Measurements from ENCODE around the gene DCUN1D2.

Gene DCUN1D2

DNA sequence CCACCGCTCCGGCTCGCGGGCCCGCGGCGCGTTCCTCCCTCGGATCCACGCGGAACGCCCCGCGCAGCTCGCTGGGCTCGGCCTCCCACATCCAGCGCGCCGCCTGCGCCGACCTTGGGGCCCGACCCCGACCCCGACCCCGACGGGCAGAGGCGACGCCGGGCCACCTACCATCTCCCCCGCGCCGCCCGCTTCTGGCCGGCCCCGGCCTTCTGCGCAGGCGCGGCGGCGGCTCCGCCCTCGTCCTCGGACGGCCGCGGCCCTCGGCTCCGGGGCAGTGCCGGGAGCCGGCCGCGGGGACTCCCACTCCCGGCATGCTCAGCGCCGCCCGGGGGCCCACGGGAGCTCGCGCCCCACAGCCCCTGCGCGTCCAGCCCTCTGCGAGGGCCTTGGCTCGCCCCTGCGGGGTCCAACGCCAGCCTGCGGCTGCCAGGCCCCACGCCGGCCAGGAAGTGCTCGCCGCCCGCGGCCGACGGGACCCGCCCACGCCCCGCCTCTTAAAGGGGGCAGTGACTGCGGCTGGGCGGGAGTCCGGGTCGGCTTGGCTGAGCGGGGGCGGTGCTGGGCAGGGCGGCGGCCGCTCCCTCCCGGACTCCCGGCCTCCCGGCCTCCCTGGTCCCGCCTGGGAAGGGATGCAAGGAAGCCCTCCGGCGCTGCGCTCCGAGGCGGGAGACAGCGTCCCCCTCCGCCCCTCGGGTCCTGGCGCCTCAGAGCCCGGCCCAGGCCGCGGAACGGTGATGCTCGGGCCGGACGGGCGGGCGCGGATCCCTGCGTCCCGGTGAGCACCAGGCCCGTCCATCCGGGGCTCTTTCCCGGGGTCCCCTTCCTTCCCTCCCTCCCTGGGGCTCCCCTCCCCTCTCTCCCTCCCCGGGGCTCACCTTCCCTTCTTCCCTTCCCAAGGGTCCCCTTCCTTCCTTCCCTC lies at the start of gene DCUN1D2:
TSS of gene DCUN1D2 (minus strand) at position 216 of the 922 bp plus-strand sequence. CDS start at position 174, 42 bp downstream.
- Histone ChIP-seq H3K27me3 (ENCODE audit: low read depth) (no peaks in the 10 kb centered on the region), H3K4me1 (peaks cover 21% of the 10 kb centered on the region), H3K4me3 (peak within 1 kb of the TSS; percentile 64), H3K36me3 (replicated peaks) (peaks cover 23% of the 10 kb centered on the region), H3K9me3 (no peaks in the 10 kb centered on the region)
- DNase-seq (ENCODE audit: low spot score in 2 of 2): peak; percentile 90 to 95
- in situ Hi-C loops (cut with MboI; ENCODE audit: low sequenced_read_pairs): no loop called here

DNA sequence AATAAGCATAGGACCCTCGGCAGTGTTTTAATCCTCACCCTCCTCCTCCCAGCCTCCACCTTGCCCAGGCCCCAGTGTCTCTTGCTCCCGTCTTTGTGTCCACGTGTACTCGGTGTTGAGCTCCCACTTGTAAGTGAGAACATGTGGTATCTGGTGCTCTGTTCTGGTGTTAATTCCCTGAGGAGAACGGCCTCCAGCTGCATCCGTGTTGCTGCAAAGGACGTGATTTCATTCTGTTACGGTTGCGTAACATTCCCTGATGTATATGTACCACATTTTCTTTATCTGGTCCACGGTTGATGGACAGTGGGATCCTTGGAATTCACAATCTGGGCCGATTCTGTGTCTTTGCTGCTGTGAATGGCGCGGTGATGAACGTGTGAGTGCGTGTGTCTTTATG lies 49.3 kb upstream of the DCUN1D2 start:
- Histone ChIP-seq H3K4me3 (no peak overlapping the region), H3K36me3 (replicated peaks) (peaks cover 3% of the 10 kb centered on the region; the same call in 1 of the 2 replicates), H3K4me1 (no peaks in the 10 kb centered on the region), H3K9me3 (no peaks in the 10 kb centered on the region), H3K27me3 (ENCODE audit: low read depth) (no peaks in the 10 kb centered on the region)
- no peak for DNase-seq (ENCODE audit: low spot score in 2 of 2)
- in situ Hi-C loops (cut with MboI; ENCODE audit: low sequenced_read_pairs): no loop called here

DNA sequence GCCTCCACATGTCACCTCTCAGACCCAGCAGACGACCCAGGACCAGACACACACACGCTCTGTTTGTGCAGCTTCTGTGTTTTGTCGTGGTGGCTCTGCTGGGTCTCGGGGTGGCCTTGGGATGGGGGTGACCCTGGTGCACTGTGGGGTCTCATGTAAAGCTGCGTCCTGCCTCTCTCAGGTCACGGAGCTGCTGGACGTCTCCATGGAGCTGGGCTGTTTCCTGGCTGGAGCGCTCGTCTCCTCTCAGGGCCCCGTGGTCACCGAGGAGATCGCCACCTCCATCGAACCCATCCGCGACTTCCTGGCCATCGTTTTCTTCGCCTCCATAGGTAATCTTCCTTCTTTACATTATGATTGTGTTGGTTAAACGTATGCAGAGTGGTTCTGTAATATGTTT lies 48.7 kb upstream of the DCUN1D2 start:
- no peak for DNase-seq (ENCODE audit: low spot score in 2 of 2)
- Histone ChIP-seq H3K27me3 (ENCODE audit: low read depth) (no peaks in the 10 kb centered on the region), H3K4me3 (no peak overlapping the region), H3K4me1 (no peaks in the 10 kb centered on the region), H3K36me3 (replicated peaks) (peaks cover 3% of the 10 kb centered on the region; the same call in 1 of the 2 replicates), H3K9me3 (no peaks in the 10 kb centered on the region)
- in situ Hi-C loops (cut with MboI; ENCODE audit: low sequenced_read_pairs): no loop called here

DNA sequence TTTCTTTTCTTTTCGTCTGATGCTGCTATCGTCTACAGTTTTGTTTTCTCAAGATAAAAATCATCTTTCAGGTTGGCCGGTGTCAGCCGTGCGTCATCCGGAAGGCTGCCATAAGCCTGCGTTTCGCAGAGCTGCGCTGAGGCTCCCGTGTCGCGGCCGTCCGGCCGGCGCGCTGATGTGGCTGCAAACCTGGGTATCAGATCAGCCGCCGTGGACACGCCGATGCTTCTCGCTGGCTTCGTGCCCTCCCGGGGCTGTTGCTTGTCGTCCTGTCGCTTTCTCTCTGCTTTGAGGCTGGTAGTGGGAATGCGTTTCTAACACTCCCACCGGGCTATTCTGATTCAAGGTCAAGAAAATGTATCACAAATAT lies 48.2 kb upstream of the DCUN1D2 start:
- in situ Hi-C loops (cut with MboI; ENCODE audit: low sequenced_read_pairs): no loop called here
- H3K4me3 ChIP-seq: no peak overlapping the region
- H3K36me3 ChIP-seq (replicated peaks): peaks cover 3% of the 10 kb centered on the region; the same call in 1 of the 2 replicates
- H3K4me1 ChIP-seq: no peaks in the 10 kb centered on the region
- H3K9me3 ChIP-seq: no peaks in the 10 kb centered on the region
- no peaks in the 10 kb centered on the region for H3K27me3 ChIP-seq (ENCODE audit: low read depth)
- no peak for DNase-seq (ENCODE audit: low spot score in 2 of 2)

DNA sequence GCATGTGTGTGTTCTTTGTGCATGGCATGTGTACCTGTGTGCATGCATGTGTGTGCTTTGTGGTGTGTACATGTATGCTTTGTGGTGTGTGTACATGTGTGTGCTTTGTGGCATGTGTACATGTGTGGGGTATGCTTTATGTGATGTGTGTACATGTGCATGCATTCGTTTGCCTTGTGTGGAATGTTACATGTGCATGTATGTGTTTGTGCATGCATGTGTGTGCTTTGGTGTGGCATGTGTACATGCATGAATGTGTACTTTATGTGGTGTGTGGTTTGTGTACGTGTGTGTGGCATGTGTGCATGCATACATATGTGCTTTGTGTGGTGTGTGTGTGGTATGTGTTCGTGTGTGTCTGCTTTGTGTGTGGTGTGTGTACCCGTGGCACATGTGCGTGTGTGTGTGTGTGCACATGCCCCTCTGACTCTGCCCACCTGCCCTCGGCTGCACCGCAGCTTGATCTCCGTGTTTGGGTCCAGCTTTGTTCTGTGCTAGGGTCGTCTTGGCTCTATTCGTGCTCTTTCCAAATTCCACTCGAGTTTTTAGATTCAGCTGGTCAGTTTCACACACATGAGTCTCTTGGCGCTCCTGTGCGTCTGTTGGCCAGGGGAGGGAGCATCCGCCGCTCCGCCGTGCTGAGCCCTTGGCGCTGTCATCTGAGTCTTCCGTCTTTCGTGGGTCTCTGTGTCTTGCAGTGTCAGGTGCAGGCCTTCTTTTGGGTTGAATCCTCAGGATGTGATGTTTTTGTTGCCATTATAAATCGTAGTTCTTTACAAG lies 47.6 kb upstream of the DCUN1D2 start:
- Histone ChIP-seq H3K9me3 (no peaks in the 10 kb centered on the region), H3K4me3 (no peak overlapping the region), H3K4me1 (no peaks in the 10 kb centered on the region), H3K27me3 (ENCODE audit: low read depth) (no peaks in the 10 kb centered on the region), H3K36me3 (replicated peaks) (peaks cover 3% of the 10 kb centered on the region; the same call in 1 of the 2 replicates)
- in situ Hi-C loops (cut with MboI; ENCODE audit: low sequenced_read_pairs): no loop called here
- DNase-seq (ENCODE audit: low spot score in 2 of 2): no peak

DNA sequence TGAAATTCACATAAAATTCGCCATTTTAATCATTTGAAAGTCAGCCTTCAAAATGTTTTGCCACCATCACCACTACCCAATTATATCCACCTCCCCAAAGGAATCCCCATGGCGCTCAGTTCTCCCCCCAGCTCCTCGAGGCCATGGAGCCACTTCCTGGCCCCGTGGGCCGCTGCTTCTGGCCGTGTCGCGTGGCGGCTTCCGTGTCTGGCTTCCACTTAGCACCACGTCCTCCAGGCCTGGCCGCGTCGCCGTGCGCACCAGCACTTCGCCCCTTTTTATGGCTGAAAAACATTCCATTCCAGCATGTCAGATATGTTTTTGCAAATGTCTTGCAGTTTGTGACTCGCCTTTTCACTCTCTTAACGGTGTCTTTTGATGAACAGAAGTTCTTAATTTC lies 46.7 kb upstream of the DCUN1D2 start:
- DNase-seq (ENCODE audit: low spot score in 2 of 2): no peak
- in situ Hi-C loops (cut with MboI; ENCODE audit: low sequenced_read_pairs): no loop called here
- no peaks in the 10 kb centered on the region for H3K9me3 ChIP-seq
- no peak overlapping the region for H3K4me3 ChIP-seq
- H3K27me3 ChIP-seq (ENCODE audit: low read depth): no peaks in the 10 kb centered on the region
- H3K36me3 ChIP-seq (replicated peaks): peaks cover 3% of the 10 kb centered on the region
- H3K4me1 ChIP-seq: no peaks in the 10 kb centered on the region

DNA sequence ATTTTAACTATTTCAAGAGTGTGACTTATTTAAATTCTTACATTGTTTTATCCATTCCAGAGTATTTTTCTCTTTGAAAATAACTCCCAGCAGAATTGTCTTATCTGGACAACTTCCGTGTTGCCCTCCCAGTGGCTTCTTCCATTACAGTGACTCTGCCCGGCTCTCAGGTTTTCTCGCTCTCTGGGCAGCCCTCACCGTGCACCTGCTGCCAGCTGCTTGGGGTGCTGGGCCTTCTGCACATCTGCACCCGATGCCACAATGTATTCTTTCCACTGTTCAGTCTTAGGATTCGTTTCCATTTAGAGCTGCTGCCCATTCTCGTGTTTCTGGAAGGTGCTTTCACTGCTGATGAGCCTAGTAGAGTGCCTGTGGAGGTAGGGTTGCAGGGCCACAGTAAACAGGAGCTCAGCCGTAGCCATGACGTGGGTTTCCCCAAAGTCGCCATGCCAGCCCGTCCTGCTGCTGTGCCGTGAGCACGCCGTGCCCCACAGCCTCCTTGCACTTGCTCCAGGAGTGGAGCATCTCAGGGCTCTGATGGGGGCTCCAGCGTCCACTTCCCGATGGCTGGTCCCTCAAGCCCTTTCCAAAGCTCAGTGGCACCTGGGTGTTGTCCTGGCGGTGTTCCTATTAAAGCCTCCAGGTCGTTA lies 46.1 kb upstream of the DCUN1D2 start:
- Histone ChIP-seq H3K36me3 (replicated peaks) (peaks cover 3% of the 10 kb centered on the region), H3K9me3 (no peaks in the 10 kb centered on the region), H3K4me3 (no peak overlapping the region), H3K4me1 (no peaks in the 10 kb centered on the region), H3K27me3 (ENCODE audit: low read depth) (no peaks in the 10 kb centered on the region)
- no peak for DNase-seq (ENCODE audit: low spot score in 2 of 2)
- in situ Hi-C loops (cut with MboI; ENCODE audit: low sequenced_read_pairs): no loop called here

DNA sequence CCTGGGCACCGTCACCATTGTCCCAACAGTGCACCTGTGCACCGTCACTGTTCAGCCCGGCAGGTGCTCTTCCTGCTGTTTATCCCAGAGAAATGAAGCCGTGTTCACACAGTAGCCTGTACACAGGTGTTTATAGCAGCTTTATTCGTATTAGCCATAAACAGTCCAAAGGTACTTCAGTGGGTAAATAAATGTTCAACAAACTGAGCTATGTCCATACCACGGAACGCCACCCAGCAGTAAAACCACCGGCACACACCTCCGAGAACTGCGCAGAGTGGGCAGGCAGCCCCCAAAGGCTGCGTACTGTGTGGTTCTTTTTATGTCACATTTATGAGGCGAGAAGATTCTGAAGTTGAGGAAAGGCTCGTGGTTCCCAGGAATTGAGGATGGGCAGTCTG lies 44.9 kb upstream of the DCUN1D2 start:
- Histone ChIP-seq H3K4me1 (no peaks in the 10 kb centered on the region), H3K36me3 (replicated peaks) (peaks cover 3% of the 10 kb centered on the region), H3K9me3 (no peaks in the 10 kb centered on the region), H3K27me3 (ENCODE audit: low read depth) (no peaks in the 10 kb centered on the region), H3K4me3 (no peak overlapping the region)
- in situ Hi-C loops (cut with MboI; ENCODE audit: low sequenced_read_pairs): no loop called here
- no peak for DNase-seq (ENCODE audit: low spot score in 2 of 2)

DNA sequence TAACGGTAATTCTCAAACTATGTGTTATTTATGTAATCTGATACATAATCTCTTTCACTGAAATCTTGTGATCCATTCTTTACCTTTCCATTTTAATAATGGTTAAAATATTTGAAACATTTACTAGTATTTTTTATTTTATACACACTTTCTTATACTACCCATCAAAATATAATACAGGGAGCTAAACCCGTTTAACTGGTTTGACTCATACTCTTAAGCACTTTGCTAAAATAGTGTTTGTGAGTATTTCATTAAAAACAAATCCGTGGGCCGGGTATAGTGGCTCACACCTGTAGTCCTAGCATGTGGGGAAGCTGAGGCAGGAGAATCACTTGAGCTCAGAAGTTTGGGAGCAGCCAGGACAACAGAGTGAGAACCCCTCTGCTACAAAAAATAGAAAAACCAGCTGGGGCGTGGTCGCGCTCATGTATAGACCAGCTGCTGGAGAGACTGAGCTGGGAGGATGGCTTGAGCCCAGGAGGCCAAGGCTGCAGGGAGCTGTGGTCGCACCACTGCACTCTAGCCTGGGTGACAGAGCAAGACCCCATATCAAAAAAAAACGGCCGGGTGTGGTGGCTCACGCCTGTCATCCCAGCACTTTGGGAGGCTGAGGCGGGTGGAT lies 43.8 kb upstream of the DCUN1D2 start:
- peaks cover 3% of the 10 kb centered on the region for H3K36me3 ChIP-seq (replicated peaks)
- DNase-seq (ENCODE audit: low spot score in 2 of 2): no peak

DNA sequence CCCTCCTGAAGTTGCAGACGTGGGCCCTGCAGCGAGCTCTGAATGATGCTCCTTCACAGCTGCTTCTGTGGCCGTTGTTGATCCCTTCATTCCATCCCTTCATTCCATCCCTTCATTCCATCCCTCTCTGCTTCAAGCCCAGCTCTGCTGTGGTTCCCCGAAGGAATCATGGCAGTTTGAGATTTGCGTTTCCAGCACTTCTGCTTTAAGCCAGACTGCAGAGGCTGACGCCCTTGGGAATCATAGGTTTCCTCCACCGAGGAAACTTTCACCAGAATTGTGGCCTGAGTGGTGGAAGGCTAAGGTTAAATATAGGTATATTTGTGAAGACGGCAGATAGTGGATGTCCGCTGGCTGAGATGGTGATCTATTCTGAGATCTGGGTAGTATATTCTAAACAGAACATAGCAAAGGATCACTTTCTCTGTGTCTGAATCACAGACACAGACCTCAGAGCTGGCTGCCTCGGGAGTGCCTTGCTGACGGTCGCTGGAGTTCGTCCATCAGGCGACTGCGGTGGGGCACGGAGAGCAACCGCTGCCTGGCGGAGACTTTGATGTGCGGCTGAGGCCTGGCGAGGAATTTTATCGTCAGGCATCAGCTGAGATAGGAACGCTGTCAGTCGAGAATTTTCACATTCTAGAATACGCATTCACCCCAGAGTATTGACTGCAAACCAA lies 42.8 kb upstream of the DCUN1D2 start:
- Histone ChIP-seq H3K27me3 (ENCODE audit: low read depth) (no peaks in the 10 kb centered on the region), H3K4me3 (no peak overlapping the region), H3K36me3 (replicated peaks) (peaks cover 3% of the 10 kb centered on the region), H3K4me1 (no peaks in the 10 kb centered on the region), H3K9me3 (no peaks in the 10 kb centered on the region)
- in situ Hi-C loops (cut with MboI; ENCODE audit: low sequenced_read_pairs): no loop called here
- DNase-seq (ENCODE audit: low spot score in 2 of 2): no peak

More for the DNA sequence above, 43.8 kb upstream of the DCUN1D2 start:
- Histone ChIP-seq H3K27me3 (ENCODE audit: low read depth) (no peaks in the 10 kb centered on the region), H3K9me3 (no peaks in the 10 kb centered on the region), H3K4me1 (no peaks in the 10 kb centered on the region), H3K4me3 (no peak overlapping the region)
- in situ Hi-C loops (cut with MboI; ENCODE audit: low sequenced_read_pairs): no loop called here

DNA sequence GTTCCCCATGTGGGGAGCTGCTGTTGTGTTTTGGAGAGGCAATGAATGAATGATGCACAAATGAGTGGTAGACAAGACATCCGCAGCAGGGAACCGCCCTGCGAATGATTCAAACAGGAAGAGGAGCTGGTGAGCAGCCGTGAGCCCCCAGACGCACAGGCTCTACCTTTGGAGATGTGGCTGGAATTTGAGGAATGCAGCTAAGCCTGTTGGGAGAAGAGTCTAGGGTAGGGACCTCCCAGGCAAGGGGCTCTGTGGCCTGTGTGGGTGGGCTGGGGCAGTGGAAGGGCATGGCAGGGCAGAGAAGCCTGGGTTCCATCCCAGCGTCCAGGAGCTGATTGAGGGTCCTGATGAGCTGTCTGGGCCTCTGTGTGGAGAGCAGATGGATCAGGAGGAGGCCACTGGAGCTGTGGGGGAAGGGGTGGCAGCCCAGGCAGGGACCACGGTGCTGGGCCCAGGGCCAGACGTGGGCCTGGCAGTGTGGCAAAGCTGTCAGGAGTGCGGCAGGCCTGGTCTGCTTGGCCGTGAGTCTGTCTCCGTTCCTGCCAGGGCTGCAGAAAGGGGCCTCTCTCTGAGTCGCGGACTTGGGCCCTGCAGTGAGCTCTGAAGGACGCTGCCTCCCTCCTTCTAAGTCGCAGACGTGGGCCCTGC lies 41.8 kb upstream of the DCUN1D2 start:
- DNase-seq (ENCODE audit: low spot score in 2 of 2): no peak
- no peaks in the 10 kb centered on the region for H3K4me1 ChIP-seq
- H3K4me3 ChIP-seq: no peak overlapping the region
- H3K27me3 ChIP-seq (ENCODE audit: low read depth): no peaks in the 10 kb centered on the region
- in situ Hi-C loops (cut with MboI; ENCODE audit: low sequenced_read_pairs): no loop called here
- H3K9me3 ChIP-seq: no peaks in the 10 kb centered on the region
- peaks cover 3% of the 10 kb centered on the region for H3K36me3 ChIP-seq (replicated peaks)

DNA sequence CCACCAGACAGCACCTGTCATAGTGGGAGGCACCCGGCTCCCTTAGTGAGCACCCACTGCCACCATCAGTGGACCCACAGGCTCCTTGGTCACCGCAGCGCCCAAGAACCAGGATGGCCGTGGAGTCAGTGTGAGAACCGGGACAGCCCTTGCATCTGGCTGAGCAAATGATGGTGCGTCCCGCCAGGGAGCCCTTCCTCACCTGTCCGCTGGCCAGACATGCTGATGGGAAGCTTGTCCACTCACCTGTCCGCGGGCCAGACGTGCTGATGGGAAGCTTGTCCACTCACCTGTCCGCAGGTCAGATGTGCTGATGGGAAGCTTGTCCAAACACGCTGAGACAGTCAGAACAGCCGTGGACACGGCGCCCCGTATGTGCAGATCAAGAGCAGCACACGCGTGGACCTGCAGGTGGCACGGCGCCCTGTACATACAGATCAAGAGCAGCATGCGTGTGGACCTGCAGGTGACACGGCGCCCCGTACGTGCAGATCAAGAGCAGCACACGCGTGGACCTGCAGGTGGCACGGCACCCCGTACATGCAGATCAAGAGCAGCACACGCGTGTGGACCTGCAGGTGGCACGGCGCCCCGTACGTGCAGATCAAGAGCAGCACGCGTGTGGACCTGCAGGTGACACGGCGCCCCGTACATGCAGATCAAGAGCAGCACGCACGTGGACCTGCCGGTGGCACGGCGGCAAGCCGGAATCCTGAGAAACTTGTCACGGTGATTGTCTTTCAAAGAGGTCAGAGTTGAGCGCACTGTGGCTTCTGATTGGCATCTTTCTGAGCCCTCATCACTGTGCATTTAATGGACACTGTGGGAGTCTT lies 40.7 kb upstream of the DCUN1D2 start:
- no peak for DNase-seq (ENCODE audit: low spot score in 2 of 2)
- Histone ChIP-seq H3K4me3 (no peak overlapping the region), H3K9me3 (no peaks in the 10 kb centered on the region), H3K36me3 (replicated peaks) (peaks cover 3% of the 10 kb centered on the region), H3K27me3 (ENCODE audit: low read depth) (no peaks in the 10 kb centered on the region), H3K4me1 (no peaks in the 10 kb centered on the region)
- in situ Hi-C loops (cut with MboI; ENCODE audit: low sequenced_read_pairs): no loop called here
